DOHH2 (cell line): Measurements from ENCODE around the gene ZNF536.

Source experiments
- H3F3A ChIP-seq: fragments of 200-600 bp; sonication (generic), shearing (Covaris generic); 2 replicates; pipeline ENCODE4 v1.6.0; 2016; ENCODE audit warnings: antibody characterized with exemption, mild to moderate bottlenecking; ENCODE audit not compliant: control insufficient read depth, insufficient read depth
- H3K27ac ChIP-seq: fragments of 200-600 bp; sonication (generic); 2 replicates; pipeline ENCODE4 v1.5.1; 2014; ENCODE audit warnings: low read depth, mild to moderate bottlenecking, low read length, moderate library complexity
- H3K27me3 ChIP-seq: fragments of 200-600 bp; sonication (generic); 2 replicates; pipeline ENCODE4 v1.6.1; 2014; ENCODE audit warnings: mild to moderate bottlenecking, low read length, mixed read lengths; ENCODE audit not compliant: control insufficient read depth
- H3K36me3 ChIP-seq: fragments of 200-600 bp; sonication (generic); 2 replicates; pipeline ENCODE4 v1.6.1; 2014; ENCODE audit warnings: mild to moderate bottlenecking, low read length, moderate library complexity, mixed read lengths; ENCODE audit not compliant: control insufficient read depth
- H3K4me1 ChIP-seq: fragments of 200-600 bp; sonication (generic); 2 replicates; pipeline ENCODE4 v1.6.1; 2014; ENCODE audit warnings: mild to moderate bottlenecking, low read length, mixed read lengths; ENCODE audit not compliant: control insufficient read depth
- H3K4me2 ChIP-seq: fragments of 200-600 bp; sonication (generic); 2 replicates; pipeline ENCODE4 v1.6.0; 2014; ENCODE audit warnings: mild to moderate bottlenecking, low read length, moderate library complexity
- H3K4me3 ChIP-seq: fragments of 200-600 bp; sonication (generic); 2 replicates; pipeline ENCODE4 v1.5.1; 2014; ENCODE audit warnings: mild to moderate bottlenecking, low read length, mixed read lengths
- H3K79me2 ChIP-seq: fragments of 200-600 bp; sonication (generic); 2 replicates; pipeline ENCODE4 v1.6.1; 2014; ENCODE audit warnings: mild to moderate bottlenecking, low read length, mixed read lengths; ENCODE audit not compliant: control insufficient read depth
- H3K9me2 ChIP-seq: fragments of 200-600 bp; sonication (generic); replicated peaks from 2 replicates; pipeline ENCODE4 v1.6.1; 2014; ENCODE audit warnings: mild to moderate bottlenecking, low read length, mixed read lengths; ENCODE audit not compliant: control insufficient read depth
- H3K9me3 ChIP-seq: fragments of 200-600 bp; sonication (generic); 2 replicates; pipeline ENCODE4 v1.6.1; 2014; ENCODE audit warnings: antibody characterized with exemption, low read length, mixed read lengths; ENCODE audit not compliant: control insufficient read depth, insufficient read depth
- H4K20me1 ChIP-seq: fragments of 200-600 bp; sonication (generic); 2 replicates; pipeline ENCODE4 v1.6.0; 2014; ENCODE audit warnings: low read depth, mild to moderate bottlenecking, antibody characterized with exemption, low read length, moderate library complexity; ENCODE audit not compliant: control insufficient read depth, insufficient read depth
- EZH2phosphoT487 ChIP-seq: fragments of 200-600 bp; sonication (generic); IDR thresholded peaks from 2 replicates; pipeline ENCODE4 v1.6.1; 2017; ENCODE audit warnings: borderline replicate concordance, mild to moderate bottlenecking, antibody characterized with exemption, low read length, moderate library complexity, mixed read lengths
- TF ChIP-seq, protein P1 (sequence below): fragments of 200-600 bp; sonication (generic); IDR thresholded peaks from one replicate; pipeline ENCODE4 v1.5.1; 2014; ENCODE audit warnings: antibody characterized with exemption, mild to moderate bottlenecking, low read depth, low read length; ENCODE audit not compliant: poor library complexity, severe bottlenecking

The ZNF536 gene

DNA sequence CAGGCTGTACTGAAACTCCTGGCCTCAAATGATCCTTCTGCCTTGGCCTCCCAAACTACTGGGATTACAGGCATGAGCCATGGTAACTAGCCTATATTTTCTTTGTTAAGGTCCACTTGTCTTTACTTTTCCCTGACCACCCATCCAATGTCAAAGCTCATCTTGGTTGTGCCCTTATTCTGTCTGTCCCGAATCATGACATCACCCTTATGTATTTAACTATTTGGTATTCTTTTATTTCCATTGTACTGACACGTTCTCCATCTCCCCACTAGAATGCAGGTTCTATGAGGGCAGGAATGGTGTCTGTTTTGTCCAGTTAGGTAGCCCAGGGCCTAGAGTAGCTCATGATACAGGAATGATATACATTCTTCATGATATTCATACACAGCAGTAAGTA lies 104.8 kb downstream of the ZNF536 start:
- Histone ChIP-seq H3K9me3 (no peaks in the 10 kb centered on the region), H3F3A (no peaks in the 10 kb centered on the region), H3K9me2 (no peaks in the 10 kb centered on the region), H3K27me3 (no peaks in the 10 kb centered on the region), H3K36me3 (no peaks in the 10 kb centered on the region), H3K4me3 (no peak overlapping the region), H3K4me1 (no peaks in the 10 kb centered on the region), H3K79me2 (no peaks in the 10 kb centered on the region), H3K27ac (no peak overlapping the region), H4K20me1 (no peaks in the 10 kb centered on the region), H3K4me2 (no peak overlapping the region)
- TF ChIP-seq EZH2phosphoT487 = no peak
- TF ChIP-seq, protein P1, sequence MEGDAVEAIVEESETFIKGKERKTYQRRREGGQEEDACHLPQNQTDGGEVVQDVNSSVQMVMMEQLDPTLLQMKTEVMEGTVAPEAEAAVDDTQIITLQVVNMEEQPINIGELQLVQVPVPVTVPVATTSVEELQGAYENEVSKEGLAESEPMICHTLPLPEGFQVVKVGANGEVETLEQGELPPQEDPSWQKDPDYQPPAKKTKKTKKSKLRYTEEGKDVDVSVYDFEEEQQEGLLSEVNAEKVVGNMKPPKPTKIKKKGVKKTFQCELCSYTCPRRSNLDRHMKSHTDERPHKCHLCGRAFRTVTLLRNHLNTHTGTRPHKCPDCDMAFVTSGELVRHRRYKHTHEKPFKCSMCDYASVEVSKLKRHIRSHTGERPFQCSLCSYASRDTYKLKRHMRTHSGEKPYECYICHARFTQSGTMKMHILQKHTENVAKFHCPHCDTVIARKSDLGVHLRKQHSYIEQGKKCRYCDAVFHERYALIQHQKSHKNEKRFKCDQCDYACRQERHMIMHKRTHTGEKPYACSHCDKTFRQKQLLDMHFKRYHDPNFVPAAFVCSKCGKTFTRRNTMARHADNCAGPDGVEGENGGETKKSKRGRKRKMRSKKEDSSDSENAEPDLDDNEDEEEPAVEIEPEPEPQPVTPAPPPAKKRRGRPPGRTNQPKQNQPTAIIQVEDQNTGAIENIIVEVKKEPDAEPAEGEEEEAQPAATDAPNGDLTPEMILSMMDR = no peak

DNA sequence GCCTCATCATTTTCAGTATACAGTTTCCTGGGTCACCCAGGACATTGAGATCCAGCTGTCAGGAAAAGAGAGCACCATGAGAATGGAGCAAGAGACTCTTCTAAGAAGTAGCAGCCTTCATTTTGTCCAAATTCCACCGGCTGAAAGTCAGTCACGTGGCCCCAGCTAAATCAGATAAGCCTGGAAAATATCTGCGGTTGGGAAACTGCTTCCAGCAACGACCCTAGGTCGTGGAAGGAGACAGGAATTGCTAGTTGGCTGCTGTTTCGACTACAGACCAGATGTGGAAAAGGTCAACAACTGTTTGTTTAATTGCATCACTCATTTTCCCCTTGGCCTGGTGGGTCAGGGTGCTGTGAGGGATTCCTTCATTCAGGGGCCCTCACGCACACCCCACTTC lies 107.0 kb downstream of the ZNF536 start:
- no peak overlapping the region for H3K27ac ChIP-seq
- no peaks in the 10 kb centered on the region for H4K20me1 ChIP-seq
- no peaks in the 10 kb centered on the region for H3K27me3 ChIP-seq
- H3K36me3 ChIP-seq = no peaks in the 10 kb centered on the region
- no peaks in the 10 kb centered on the region for H3K79me2 ChIP-seq
- no peak overlapping the region for H3K4me2 ChIP-seq
- no peaks in the 10 kb centered on the region for H3K4me1 ChIP-seq
- no peaks in the 10 kb centered on the region for H3F3A ChIP-seq
- no peak for TF ChIP-seq EZH2phosphoT487
- TF ChIP-seq, protein P1 = no peak
- H3K4me3 ChIP-seq = no peak overlapping the region
- H3K9me2 ChIP-seq = no peaks in the 10 kb centered on the region
- no peaks in the 10 kb centered on the region for H3K9me3 ChIP-seq

DNA sequence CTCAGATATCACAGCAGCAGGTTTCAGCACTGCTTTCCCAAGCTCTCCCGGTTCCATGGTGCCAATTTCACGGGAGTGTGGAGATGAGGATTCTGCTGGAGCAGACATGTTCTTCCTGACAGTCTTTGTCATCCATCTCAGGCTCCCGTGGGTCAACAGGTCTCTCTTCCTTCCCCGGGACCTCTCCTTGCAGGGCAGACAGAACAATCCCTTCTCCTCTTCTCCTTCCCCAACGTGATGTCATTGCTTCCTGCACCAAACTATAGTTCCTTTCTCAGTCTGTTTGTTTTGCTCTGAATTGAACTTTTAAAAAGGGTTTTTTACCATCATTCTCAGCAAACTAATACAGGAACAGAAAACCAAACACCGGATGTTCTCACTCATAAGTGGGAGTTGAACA lies 107.9 kb downstream of the ZNF536 start:
- TF ChIP-seq, protein P1 = no peak
- TF ChIP-seq EZH2phosphoT487 = no peak
- H3K9me2 ChIP-seq = no peaks in the 10 kb centered on the region
- H3K4me1 ChIP-seq = no peaks in the 10 kb centered on the region

DNA sequence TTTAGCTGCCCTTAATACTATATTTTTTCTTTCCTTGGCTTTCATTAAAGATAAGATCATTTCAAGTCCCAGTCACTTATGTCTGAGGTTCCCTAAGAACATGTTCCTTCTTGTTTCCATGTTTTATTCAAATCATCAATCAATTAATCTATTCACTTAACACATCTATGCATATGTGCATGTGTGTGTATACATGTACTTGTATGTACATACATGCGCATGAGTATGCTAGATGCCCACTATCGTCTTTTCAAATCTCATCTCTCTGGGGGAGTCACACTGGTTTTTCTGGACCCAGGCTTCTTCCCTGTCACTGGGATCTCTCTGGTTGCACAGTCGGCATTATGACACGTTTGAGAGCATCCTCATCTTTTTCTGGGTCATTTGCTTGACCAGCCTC lies 108.9 kb downstream of the ZNF536 start:
- H3K27ac ChIP-seq = no peak overlapping the region

More for the DNA sequence above, 107.9 kb downstream of the ZNF536 start:
- Histone ChIP-seq H3K27me3 (no peaks in the 10 kb centered on the region), H3K4me3 (no peak overlapping the region), H3K9me3 (no peaks in the 10 kb centered on the region), H3K36me3 (no peaks in the 10 kb centered on the region), H4K20me1 (no peaks in the 10 kb centered on the region), H3F3A (no peaks in the 10 kb centered on the region), H3K79me2 (no peaks in the 10 kb centered on the region), H3K27ac (no peak overlapping the region), H3K4me2 (no peak overlapping the region)

More for the DNA sequence above, 108.9 kb downstream of the ZNF536 start:
- TF ChIP-seq, protein P1 = no peak
- no peak for TF ChIP-seq EZH2phosphoT487
- Histone ChIP-seq H3K4me1 (no peaks in the 10 kb centered on the region), H3K9me3 (no peaks in the 10 kb centered on the region), H3K36me3 (no peaks in the 10 kb centered on the region), H3K4me3 (no peak overlapping the region), H4K20me1 (no peaks in the 10 kb centered on the region), H3K4me2 (no peak overlapping the region), H3K27me3 (no peaks in the 10 kb centered on the region), H3F3A (no peaks in the 10 kb centered on the region), H3K9me2 (no peaks in the 10 kb centered on the region), H3K79me2 (no peaks in the 10 kb centered on the region)
